Right forelimb (tissue), 1 donor: ENCODE data around the gene RFX3.

Experiments
- DNase-seq: peaks from one replicate; pipeline ENCODE4 v3.0.0-alpha.2; 2018

Gene RFX3

DNA sequence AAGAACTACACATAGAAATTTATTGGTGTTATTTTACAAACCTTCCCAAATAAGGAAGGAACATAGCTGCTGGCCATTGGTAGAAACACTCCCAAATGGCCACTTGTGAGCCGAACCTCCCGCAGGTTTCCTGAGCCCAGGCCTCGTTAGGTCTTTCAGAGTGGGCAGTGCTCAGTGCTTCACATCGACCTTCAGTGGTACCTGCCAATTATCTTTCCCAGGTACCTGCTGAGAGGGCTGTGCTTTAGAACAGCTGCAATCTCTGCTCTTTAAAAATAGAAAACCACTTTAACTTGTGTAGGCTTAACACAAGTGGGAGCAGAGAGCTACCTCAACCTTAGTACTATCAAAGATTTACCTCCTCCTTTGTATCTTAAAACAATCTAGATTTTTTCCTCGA is 334.1 kb downstream of the RFX3 start:
- no peak for DNase-seq

DNA sequence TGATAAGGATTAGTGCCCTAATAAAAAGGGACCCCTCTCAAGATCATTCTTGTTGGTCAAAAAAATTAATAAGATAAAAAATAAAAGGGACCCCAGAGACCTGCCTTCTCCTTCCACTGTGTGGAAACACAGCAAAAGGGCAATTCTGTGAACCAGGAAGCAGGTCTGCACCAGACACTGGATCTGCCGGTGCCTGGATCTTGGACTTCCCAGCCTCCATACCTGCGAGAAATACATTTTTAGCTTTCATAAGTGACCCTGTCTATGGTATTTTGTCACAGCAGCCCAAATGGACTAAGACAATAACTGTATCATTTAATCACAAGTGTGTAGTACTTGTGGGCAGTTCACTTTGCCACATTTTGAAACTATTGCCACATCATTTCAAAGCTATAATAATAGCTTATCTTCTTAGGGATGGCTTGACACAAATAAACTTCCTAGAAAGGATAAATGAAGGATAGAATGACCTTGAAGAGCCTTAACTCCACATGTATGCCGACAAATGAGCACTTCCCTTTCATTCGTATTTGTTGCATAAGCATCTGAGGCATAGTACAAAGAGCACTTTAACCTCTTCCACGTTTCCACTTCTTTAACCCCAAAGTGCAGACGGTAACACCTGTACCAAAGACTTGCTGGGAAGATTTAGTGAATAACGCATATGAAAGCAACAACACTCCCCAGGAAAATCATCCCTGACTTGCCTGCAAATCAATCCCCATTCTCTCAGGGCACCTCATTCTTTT is 336.5 kb downstream of the RFX3 start:
- no peak for DNase-seq

DNA sequence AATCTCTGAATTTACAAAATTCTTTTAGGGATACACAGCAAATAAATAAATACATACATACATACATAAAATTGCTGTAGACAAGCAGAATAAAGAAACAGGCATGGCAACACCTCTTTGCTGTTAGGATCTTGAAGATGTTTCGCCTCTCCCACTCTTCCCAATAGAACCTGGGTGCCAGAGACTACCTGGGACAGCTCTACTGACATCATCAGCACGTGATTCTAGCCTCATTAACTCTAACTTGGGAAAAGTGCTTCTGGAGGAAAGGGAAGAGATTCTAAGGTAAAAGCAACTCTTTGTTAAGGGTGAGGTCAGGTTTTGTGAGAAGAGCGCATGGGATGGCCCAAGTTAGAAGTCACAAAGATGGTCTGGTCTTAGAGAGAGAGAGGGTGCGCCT is 339.1 kb downstream of the RFX3 start:
- no peak for DNase-seq

DNA sequence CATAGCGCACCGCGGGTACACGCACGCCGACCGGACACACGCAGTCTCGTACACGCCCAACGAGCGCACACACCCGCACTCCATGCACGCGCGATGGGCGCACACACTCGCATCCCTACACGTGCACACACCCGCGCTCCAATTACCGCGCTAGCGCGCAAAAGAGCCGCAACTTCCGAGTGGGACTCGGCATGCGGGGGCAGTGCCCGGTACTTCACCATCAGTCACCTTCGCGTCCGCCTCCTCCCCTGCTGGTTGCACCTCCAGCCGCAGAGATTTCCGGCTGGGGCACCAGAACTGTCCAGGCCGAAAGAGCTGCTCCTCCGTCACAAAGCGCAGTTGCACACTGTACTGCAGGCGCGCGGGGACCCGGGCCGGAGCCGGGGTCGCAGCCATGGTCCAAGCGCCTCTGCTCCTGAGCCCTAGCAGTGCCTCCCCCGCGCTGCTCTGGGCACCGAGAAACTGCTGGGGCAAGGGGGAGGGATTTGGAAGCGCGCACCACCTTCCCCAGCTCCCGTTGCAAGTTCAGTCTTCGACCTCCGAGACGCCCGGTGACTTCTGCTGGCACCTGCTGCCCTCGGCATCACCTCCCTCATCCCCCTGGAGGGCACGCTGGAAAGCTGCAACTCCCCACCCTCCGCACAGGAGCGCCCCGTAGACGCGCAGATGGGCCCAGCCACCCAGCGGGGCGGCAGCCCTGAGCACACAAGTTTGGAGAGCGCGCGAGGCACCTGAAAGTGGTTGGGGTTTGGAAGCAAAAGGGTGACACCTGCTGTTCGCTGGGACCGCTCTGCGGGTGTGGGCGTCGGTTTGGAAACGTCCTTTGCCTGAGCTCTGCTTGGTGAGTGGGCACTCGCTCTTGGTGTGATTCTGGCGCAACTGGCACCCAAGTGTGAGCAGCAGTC is 344.5 kb downstream of the RFX3 start:
- peak; percentile 69 for DNase-seq

DNA sequence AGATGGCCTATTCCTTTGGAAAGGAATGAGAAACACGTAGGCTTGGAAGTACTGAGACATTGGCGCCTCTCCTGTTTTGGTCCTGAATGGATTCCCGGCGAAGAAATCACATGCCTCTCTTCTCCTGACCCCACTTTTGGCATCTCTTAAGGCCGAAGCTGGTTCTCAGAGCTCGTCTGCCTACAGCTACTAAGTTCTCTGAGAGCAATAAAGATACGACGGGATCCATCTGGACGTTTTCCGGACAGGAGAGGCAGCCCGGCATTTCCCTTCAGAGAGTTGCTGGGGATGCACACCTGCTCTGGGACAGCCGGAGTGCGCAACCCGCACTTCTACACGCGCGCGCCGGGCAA is 345.1 kb downstream of the RFX3 start:
- no peak for DNase-seq

DNA sequence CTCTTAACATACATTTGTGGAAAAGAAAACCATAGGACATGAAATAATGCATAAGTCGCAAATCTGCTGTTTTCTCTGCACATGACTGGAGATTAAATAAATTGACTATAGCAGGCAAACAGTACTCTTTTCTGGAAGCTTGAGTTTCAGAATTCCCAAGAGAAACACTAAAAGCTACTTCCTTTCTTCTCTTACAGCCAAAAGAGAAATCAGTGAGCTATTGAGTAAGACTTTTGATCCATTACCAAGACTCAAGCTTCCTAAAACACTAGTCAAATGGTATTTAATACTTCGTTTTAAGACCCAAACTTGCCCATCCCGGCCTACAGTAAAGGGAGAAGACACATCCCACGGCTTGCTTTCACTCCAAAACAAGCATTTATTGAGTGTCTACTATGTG is 346.1 kb downstream of the RFX3 start:
- DNase-seq, result no peak

DNA sequence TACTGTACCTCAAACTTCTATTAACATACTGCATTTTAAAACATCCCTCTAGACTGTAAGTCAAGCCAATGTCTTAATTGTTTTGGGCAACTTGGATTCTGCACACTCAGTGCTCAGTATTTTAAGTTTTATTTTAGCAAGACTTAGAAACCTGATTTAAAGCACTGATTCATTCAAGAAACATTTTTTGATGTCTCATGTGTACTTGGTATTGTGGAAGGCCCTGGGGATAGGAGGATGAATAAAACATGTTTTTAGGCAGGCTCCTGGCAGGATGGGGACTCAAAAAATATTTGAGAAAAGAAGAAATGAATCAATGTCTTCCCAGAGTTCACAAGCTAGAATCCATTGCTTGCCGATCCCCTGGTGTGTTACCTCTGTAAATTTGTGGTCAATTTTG is 347.9 kb downstream of the RFX3 start:
- DNase-seq, result no peak

DNA sequence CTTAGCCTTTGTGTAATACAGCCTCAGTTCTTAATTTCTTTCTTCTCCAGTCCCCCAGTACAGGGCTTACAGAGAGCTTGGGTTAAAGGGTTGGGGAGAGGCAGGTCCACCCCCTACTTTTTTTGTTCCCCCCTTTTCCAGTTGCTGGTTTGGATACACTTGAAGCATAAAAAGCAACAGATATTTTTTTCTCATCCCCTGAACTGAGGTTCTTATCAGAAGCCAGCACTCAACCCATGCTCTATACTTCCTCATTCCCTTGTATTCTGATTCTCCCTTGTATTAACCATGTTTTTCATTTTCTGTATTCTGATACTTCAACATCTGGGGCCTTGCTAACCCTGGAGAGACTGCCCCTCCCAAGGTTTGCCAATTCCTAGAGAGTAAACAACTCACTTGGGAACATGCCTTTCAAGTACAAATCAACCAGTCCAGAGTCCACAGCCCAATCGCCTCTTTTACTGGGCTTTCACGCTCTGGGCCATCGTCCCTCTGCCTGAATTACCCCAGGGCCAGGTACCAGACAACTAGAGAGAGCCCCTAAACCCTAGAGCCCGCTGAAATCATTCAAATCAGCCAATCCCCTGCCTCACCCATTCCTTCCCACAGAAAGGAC is 348.5 kb downstream of the RFX3 start:
- DNase-seq, result no peak

DNA sequence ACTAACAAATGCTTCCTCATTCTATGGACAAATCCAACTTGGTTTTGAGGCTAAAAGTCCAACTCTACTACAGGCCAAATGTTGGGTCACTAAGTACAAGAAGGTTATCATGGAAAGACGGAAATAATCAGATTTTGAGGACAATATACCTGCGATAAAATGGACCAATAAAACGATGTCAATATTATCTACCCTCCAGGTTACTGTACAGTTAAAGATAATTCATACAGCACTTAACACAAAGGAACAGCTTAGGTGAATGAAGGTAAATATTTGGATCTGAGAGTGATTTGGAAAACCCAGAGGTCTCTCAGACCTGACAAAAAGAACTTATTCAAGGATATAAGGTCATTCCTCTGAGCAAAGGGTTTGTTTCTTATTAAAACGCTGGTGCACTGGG is 352.4 kb downstream of the RFX3 start:
- DNase-seq, result no peak

DNA sequence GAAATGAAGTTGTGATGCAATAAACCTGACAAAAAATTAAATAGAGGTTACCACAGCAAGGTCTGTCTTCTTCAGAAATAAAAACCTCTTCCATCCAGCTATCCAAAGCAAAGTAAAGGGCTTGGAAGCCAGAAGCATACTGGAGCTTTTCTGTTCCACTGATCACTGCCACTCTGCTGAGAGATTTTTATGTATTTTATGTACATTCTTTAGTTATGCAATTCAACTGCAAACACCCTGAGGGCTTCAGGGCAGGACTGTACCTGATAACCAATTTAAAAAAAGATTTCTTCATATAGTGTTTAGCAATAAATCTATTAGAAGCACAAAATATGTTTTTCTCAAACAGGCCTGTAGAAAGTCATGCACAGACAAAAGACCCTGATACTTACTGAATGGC is 355.0 kb downstream of the RFX3 start:
- DNase-seq, result no peak
